ENCODE data around the gene TSBP1. TPM values are rescaled to one million over a fixed set of nuclear protein-coding genes. Genes with fewer than 3 reads are reported as not detected.
"Not testable (repeated sequence)": the region's sequence is repeated elsewhere in the genome, so short reads cannot be mapped to it uniquely, and the experiment has no call there.

The TSBP1 gene
- total and polyA plus RNA-seq, 11 donors: not detected

DNA sequence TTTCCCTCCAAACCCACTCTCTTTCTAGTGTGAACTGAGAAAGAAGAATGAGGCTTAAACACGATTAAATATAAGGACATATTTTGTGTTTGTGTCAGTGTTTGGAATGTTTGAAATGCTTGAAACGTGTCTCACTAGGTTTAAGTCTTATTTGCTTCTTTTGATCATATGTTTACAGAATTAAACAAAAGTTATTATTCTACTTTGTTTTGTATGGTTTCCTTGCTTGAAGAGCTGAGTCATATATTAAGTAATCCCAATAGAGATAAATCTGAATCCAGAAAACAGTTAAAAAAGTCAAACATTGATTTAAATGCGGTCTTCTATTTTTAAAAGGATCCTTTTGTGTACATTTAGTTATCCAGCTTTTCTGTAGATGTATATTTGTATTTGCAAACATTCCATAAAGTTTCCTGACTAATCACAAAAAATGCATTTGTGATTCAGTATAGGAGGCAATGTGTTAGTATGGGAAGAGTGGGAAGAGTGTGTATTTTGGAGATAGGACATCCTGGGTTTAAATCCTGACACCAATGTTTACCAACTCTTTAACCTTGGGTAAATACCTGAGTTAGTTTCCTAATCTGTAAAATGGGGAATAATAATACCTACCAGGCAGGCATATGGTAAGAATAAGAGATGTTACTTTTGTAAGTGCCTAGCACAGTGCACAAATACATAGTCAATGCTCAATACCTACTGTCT is 72.9 kb downstream of the TSBP1 start:
- H3K27me3 ChIP-seq: peaks cover 0 to 14% (median 0%) of the 10 kb centered on the region in 9 donors
- no peaks in the 10 kb centered on the region for H3K9me3 ChIP-seq
- TF ChIP-seq CTCF (IDR thresholded peaks at IDR 0.05): no peak
- no peak for TF ChIP-seq POLR2A (IDR thresholded peaks at IDR 0.05)
- no peak overlapping the region for H3K27ac ChIP-seq
- no peak overlapping the region for H3K4me3 ChIP-seq
- ATAC-seq (no peak), DNase-seq (no peak)
- 50 to 79% (median 73%) methylated on average over 3 of the region's 3 CpGs for WGBS, 4 donors
- intact Hi-C loops (cut with DNase I): no loop called here
- no peaks in the 10 kb centered on the region for H3K36me3 ChIP-seq
- H3K4me1 ChIP-seq: no peaks in the 10 kb centered on the region

- H3K9me3 ChIP-seq; ATAC-seq; H3K36me3 ChIP-seq; DNase-seq; H3K4me3 ChIP-seq; H3K4me1 ChIP-seq; intact Hi-C loops (cut with DNase I); H3K27ac ChIP-seq: not testable (repeated sequence)
- WGBS, 4 donors: 93 to 96% (median 96%) methylated on average over 3 of the region's 3 CpGs
- H3K27me3 ChIP-seq: peaks cover 0 to 14% (median 0%) of the 10 kb centered on the region in 9 donors
These were observed 76.7 kb downstream of the TSBP1 start for GRCh38 chr6:32294980-32295379.

- Histone ChIP-seq H3K36me3 (no peaks in the 10 kb centered on the region), H3K4me3 (no peak overlapping the region), H3K27me3 (peaks cover 0 to 14% (median 0%) of the 10 kb centered on the region in 9 donors), H3K27ac (no peak overlapping the region), H3K9me3 (no peaks in the 10 kb centered on the region), H3K4me1 (peaks cover 0 to 9% (median 0%) of the 10 kb centered on the region in 12 donors)
- WGBS, 4 donors: 48 to 97% (median 96%) methylated on average over 2 of the region's 2 CpGs
- intact Hi-C loops (cut with DNase I): no loop called here
- no peak for TF ChIP-seq POLR2A (IDR thresholded peaks at IDR 0.05)
- TF ChIP-seq CTCF (IDR thresholded peaks at IDR 0.05): no peak
- ATAC-seq (no peak), DNase-seq (no peak)
These were observed 77.1 kb downstream of the TSBP1 start for GRCh38 chr6:32294566-32294965.

GRCh38 chr6:32293695-32294094 is 78.0 kb downstream of the TSBP1 start:
- peaks cover 0 to 9% (median 0%) of the 10 kb centered on the region in 12 donors for H3K4me1 ChIP-seq
- no peaks in the 10 kb centered on the region for H3K9me3 ChIP-seq
- TF ChIP-seq CTCF (IDR thresholded peaks at IDR 0.05) (no peak), POLR2A (IDR thresholded peaks at IDR 0.05) (no peak)
- no peak overlapping the region for H3K27ac ChIP-seq
- no peak for DNase-seq
- peaks cover 0 to 14% (median 0%) of the 10 kb centered on the region in 9 donors for H3K27me3 ChIP-seq
- no peak for ATAC-seq
- intact Hi-C loops (cut with DNase I): no loop called here
- 82 to 91% (median 85%) methylated on average over 4 of the region's 4 CpGs for WGBS, 4 donors
- H3K36me3 ChIP-seq: no peaks in the 10 kb centered on the region
- no peak overlapping the region for H3K4me3 ChIP-seq

- Histone ChIP-seq H3K4me3 (no peak overlapping the region), H3K27ac (no peak overlapping the region), H3K36me3 (no peaks in the 10 kb centered on the region), H3K9me3 (no peaks in the 10 kb centered on the region), H3K27me3 (peaks cover 0 to 8% (median 0%) of the 10 kb centered on the region in 9 donors), H3K4me1 (peaks cover 0 to 9% (median 0%) of the 10 kb centered on the region in 12 donors)
- TF ChIP-seq POLR2A (IDR thresholded peaks at IDR 0.05): no peak
- no peak for TF ChIP-seq CTCF (IDR thresholded peaks at IDR 0.05)
- intact Hi-C loops (cut with DNase I): no loop called here
- 68 to 85% (median 80%) methylated on average over 1 of the region's 1 CpG for WGBS, 4 donors
- no peak for ATAC-seq
- no peak for DNase-seq
These were observed 80.2 kb downstream of the TSBP1 start for GRCh38 chr6:32291543-32291942.

Data from heart left ventricle (tissue), 16 donors.